HL-60 (cell line): ENCODE results near the gene HTT-AS.

Source experiments
- CTCF ChIP-seq: IDR thresholded peaks from one replicate; pipeline ENCODE4 v1.5.1; 2011; ENCODE audit warnings: low read length, control low read depth, inconsistent platforms; ENCODE audit not compliant: insufficient read depth
- GABPA ChIP-seq: IDR thresholded peaks from 2 replicates; pipeline ENCODE4 v1.6.1; 2012; ENCODE audit warnings: low read depth
- TF ChIP-seq, protein P1 (sequence below): IDR thresholded peaks from 2 replicates; pipeline ENCODE4 v1.6.1; 2012; ENCODE audit warnings: low read depth; ENCODE audit not compliant: insufficient replicate concordance

DNA sequence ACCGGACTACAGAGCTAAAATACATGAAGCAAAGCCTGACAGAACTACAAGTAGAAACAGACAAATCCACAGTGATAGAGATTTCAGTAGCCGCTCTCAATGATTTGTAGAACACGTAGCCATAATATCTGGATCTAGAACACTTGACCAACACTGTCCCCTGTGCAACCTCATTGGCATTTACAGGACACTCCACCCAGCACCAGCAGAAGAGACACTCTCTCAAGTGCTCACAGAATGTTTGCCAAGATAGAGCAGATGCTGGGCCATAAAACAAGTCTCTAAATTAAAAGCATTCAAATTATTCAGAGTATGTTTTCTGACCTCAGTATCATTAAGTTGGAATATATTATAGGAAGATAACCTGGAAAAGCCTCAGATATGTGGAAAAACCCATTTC, 21.9 kb upstream of the HTT-AS start:
- TF ChIP-seq CTCF, result no peak
- TF ChIP-seq, protein P1, sequence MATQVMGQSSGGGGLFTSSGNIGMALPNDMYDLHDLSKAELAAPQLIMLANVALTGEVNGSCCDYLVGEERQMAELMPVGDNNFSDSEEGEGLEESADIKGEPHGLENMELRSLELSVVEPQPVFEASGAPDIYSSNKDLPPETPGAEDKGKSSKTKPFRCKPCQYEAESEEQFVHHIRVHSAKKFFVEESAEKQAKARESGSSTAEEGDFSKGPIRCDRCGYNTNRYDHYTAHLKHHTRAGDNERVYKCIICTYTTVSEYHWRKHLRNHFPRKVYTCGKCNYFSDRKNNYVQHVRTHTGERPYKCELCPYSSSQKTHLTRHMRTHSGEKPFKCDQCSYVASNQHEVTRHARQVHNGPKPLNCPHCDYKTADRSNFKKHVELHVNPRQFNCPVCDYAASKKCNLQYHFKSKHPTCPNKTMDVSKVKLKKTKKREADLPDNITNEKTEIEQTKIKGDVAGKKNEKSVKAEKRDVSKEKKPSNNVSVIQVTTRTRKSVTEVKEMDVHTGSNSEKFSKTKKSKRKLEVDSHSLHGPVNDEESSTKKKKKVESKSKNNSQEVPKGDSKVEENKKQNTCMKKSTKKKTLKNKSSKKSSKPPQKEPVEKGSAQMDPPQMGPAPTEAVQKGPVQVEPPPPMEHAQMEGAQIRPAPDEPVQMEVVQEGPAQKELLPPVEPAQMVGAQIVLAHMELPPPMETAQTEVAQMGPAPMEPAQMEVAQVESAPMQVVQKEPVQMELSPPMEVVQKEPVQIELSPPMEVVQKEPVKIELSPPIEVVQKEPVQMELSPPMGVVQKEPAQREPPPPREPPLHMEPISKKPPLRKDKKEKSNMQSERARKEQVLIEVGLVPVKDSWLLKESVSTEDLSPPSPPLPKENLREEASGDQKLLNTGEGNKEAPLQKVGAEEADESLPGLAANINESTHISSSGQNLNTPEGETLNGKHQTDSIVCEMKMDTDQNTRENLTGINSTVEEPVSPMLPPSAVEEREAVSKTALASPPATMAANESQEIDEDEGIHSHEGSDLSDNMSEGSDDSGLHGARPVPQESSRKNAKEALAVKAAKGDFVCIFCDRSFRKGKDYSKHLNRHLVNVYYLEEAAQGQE, result no peak
- TF ChIP-seq GABPA, result no peak
